Measurements from ENCODE around the gene CDKN2C. TPM values are rescaled to one million over a fixed set of nuclear protein-coding genes. Genes with fewer than 3 reads are reported as not detected.

CDKN2C gene
- total RNA-seq, 1 donor from 2014 or later, result 15.2 TPM

GRCh38 chr1:50959303-50959912 lies 10.6 kb upstream of the CDKN2C start:
- peak; percentile 72 for DNase-seq (ENCODE audit: missing footprints)

GRCh38 chr1:50959913-50960844 lies 9.9 kb upstream of the CDKN2C start, which contains the start of gene FAF1:
Gene FAF1, minus strand, starts transcription at chr1:50960267. Its CDS starts 456 bp downstream, at chr1:50959811.
- ATAC-seq (peak; percentile 98), DNase-seq (ENCODE audit: missing footprints) (peak; percentile 99)
- intact Hi-C loops (cut with DNase I), result no loop called here

More at GRCh38 chr1:50959303-50959912, 10.6 kb upstream of the CDKN2C start:
- ATAC-seq, result no peak
- intact Hi-C loops (cut with DNase I), result no loop called here

- ATAC-seq (no peak), DNase-seq (ENCODE audit: missing footprints) (no peak)
- intact Hi-C loops (cut with DNase I), result no loop called here
Measured at GRCh38 chr1:50964863-50965262, 5.2 kb upstream of the CDKN2C start.

GRCh38 chr1:50966991-50967390 lies 3.1 kb upstream of the CDKN2C start:
- DNase-seq (ENCODE audit: missing footprints), result no peak
- ATAC-seq, result no peak
- intact Hi-C loops (cut with DNase I), result no loop called here

- no peak for DNase-seq (ENCODE audit: missing footprints)
- no peak for ATAC-seq
- intact Hi-C loops (cut with DNase I), result loop anchor here (2.0 kb wide), 1 partner anchor 193 kb away; no protein-coding TSS in a partner anchor
Measured at GRCh38 chr1:50967416-50968157, 2.5 kb upstream of the CDKN2C start.

- intact Hi-C loops (cut with DNase I), result loop anchor here (2.0 kb wide), 1 partner anchor 193 kb away; no protein-coding TSS in a partner anchor
- ATAC-seq (peak; percentile 97), DNase-seq (ENCODE audit: missing footprints) (peak; percentile 95)
Measured at GRCh38 chr1:50968158-50968820, 1.8 kb upstream of the CDKN2C start.

- ATAC-seq (peak; percentile 23), DNase-seq (ENCODE audit: missing footprints) (peak; percentile 86)
- intact Hi-C loops (cut with DNase I), result loop anchor here (2.0 kb wide), 1 partner anchor 194 kb away; no protein-coding TSS in a partner anchor
Measured at GRCh38 chr1:50968821-50969610, 1.0 kb upstream of the CDKN2C start.

GRCh38 chr1:50970509-50970887 lies 453 bp downstream of the CDKN2C start:
- no peak for ATAC-seq
- intact Hi-C loops (cut with DNase I), result no loop called here
- DNase-seq (ENCODE audit: missing footprints), result no peak

GRCh38 chr1:50970931-50971582 lies 1.0 kb downstream of the CDKN2C start:
- DNase-seq (ENCODE audit: missing footprints) (no peak), ATAC-seq (no peak)
- intact Hi-C loops (cut with DNase I), result no loop called here

GRCh38 chr1:50971748-50972305 lies 1.8 kb downstream of the CDKN2C start:
- ATAC-seq (no peak), DNase-seq (ENCODE audit: missing footprints) (no peak)
- intact Hi-C loops (cut with DNase I), result no loop called here

- intact Hi-C loops (cut with DNase I), result no loop called here
- DNase-seq (ENCODE audit: missing footprints) (no peak), ATAC-seq (no peak)
Measured at GRCh38 chr1:50972766-50973165, 2.7 kb downstream of the CDKN2C start.

- no peak for DNase-seq (ENCODE audit: missing footprints)
- intact Hi-C loops (cut with DNase I), result no loop called here
- no peak for ATAC-seq
Measured at GRCh38 chr1:50973255-50973654, 3.2 kb downstream of the CDKN2C start.

- intact Hi-C loops (cut with DNase I), result no loop called here
- ATAC-seq (no peak), DNase-seq (ENCODE audit: missing footprints) (no peak)
Measured at GRCh38 chr1:50973875-50974617, 4.0 kb downstream of the CDKN2C start.

- intact Hi-C loops (cut with DNase I), result no loop called here
- ATAC-seq (no peak), DNase-seq (ENCODE audit: missing footprints) (no peak)
Measured at GRCh38 chr1:50974618-50974935, 4.5 kb downstream of the CDKN2C start.

- DNase-seq (ENCODE audit: missing footprints) (no peak), ATAC-seq (no peak)
- intact Hi-C loops (cut with DNase I), result loop anchor here (5.0 kb wide), 1 partner anchor 148 kb away; no protein-coding TSS in a partner anchor
Measured at GRCh38 chr1:50975436-50975835, 5.4 kb downstream of the CDKN2C start.

- no peak for DNase-seq (ENCODE audit: missing footprints)
- ATAC-seq, result no peak
- intact Hi-C loops (cut with DNase I), result loop anchor here (5.0 kb wide), 1 partner anchor 149 kb away; no protein-coding TSS in a partner anchor
Measured at GRCh38 chr1:50976111-50976889, 6.3 kb downstream of the CDKN2C start.
